K562 (cell line): Measurements from ENCODE around the gene COL4A1. TPM values are rescaled to one million over a fixed set of nuclear protein-coding genes. Genes with fewer than 3 reads are reported as not detected.

Experiments
- ATAC-seq: fragments of 200-7000 bp; cut with Tn5 transposase; 3 replicates; pipeline ENCODE4 v1.9.1; 2020; ENCODE audit warnings: moderate library complexity
- BruUV-seq: library from RNA; stranded (reverse); fragments of 400-500 nt; replicated peaks from 2 replicates; lab custom pipeline; 2021; lab: Mats Ljungman, UMichigan
- CTCF ChIA-PET: fragments of 300-600 bp; formaldehyde crosslinking; extraction: SDS; loops from one replicate; lab custom pipeline; 2021; ENCODE audit warnings: low intra/inter-chr PET ratio; lab: Yijun Ruan, JAX
- POLR2A ChIA-PET: fragments of 300-600, 350-650 bp; sonication (Branson Sonifier 250); formaldehyde crosslinking; extraction: SDS; loops from one replicate; lab custom pipeline; 2021; ENCODE audit warnings: antibody characterized with exemption, inconsistent platforms; lab: Yijun Ruan, JAX
- DNase-seq, 4 experiments: peaks; one replicate each; pipeline versions ENCODE4 v3.0.0 to v3.0.0-alpha.2; 2011 to 2018; ENCODE audit warnings: low spot score in 3 of 4, mixed read lengths in 3 of 4; ENCODE audit errors: extremely low read depth in 1 of 4
- FAIRE-seq: peaks from 2 replicates; lab custom pipeline; 2011; peaks lifted over from hg19 to GRCh38; lab: Jason Lieb, UNC
- H2AFZ ChIP-seq: 2 replicates; pipeline ENCODE4 v1.6.0; 2011; ENCODE audit warnings: low read depth, low read length, control low read depth, inconsistent platforms
- H3K27ac ChIP-seq: fragments of 200-600 bp; 3 replicates; pipeline ENCODE4 v1.8.0; 2011; ENCODE audit warnings: low read depth, mild to moderate bottlenecking, control low read depth, inconsistent platforms, low read length, moderate library complexity, mixed read lengths; ENCODE audit errors: extremely low read depth
- H3K27me3 ChIP-seq, 2 experiments: fragments of 300-600 bp in 1 of 2; 2 replicates in 1 of 2; 3 replicates in 1 of 2; pipeline versions ENCODE4 v1.6.0 to v1.8.0; 2011; ENCODE audit warnings: inconsistent platforms in 2 of 2, low read length in 2 of 2, mild to moderate bottlenecking in 1 of 2, mixed read lengths in 1 of 2, moderate library complexity in 1 of 2; ENCODE audit not compliant: control insufficient read depth in 2 of 2, insufficient read depth in 2 of 2
- H3K36me3 ChIP-seq: fragments of 300-600 bp; 3 replicates; pipeline ENCODE4 v1.8.0; 2011; ENCODE audit warnings: mild to moderate bottlenecking, low read length, inconsistent platforms; ENCODE audit not compliant: control insufficient read depth, insufficient read depth
- H3K4me1 ChIP-seq, 2 experiments: fragments of 200-600 bp in 1 of 2; replicated peaks in 1 of 2; 2 replicates in 1 of 2; 3 replicates in 1 of 2; pipeline versions ENCODE4 v1.5.1 to v1.8.0; 2011; ENCODE audit warnings: inconsistent platforms in 2 of 2, low read length in 2 of 2, mild to moderate bottlenecking in 1 of 2, mixed read lengths in 1 of 2, moderate library complexity in 1 of 2; ENCODE audit not compliant: control insufficient read depth in 2 of 2, insufficient read depth in 2 of 2
- H3K4me2 ChIP-seq: 2 replicates; pipeline ENCODE4 v1.6.1; 2011; ENCODE audit warnings: low read length, control low read depth, inconsistent platforms, mixed read lengths; ENCODE audit not compliant: insufficient read depth
- H3K4me3 ChIP-seq: fragments of 200-600 bp; sonication (generic), shearing (Covaris generic); 2 replicates; pipeline ENCODE4 v1.5.1; 2016; ENCODE audit warnings: control low read depth, inconsistent platforms
- H3K79me2 ChIP-seq: fragments of 200-600 bp; 3 replicates; pipeline ENCODE4 v1.8.0; 2011; ENCODE audit warnings: low read length, inconsistent platforms; ENCODE audit not compliant: control insufficient read depth, insufficient read depth
- H3K9ac ChIP-seq, 2 experiments: 2 replicates each; pipeline versions ENCODE4 v1.6.0 to v1.6.1; 2011; ENCODE audit warnings: low read depth in 2 of 2, low read length in 2 of 2, control low read depth in 1 of 2, inconsistent platforms in 1 of 2, mild to moderate bottlenecking in 1 of 2, mixed read lengths in 1 of 2; ENCODE audit not compliant: insufficient read depth in 1 of 2
- H3K9me1 ChIP-seq: one replicate; pipeline ENCODE4 v1.6.0; 2011; ENCODE audit warnings: inconsistent platforms, mild to moderate bottlenecking, low read length, moderate library complexity; ENCODE audit not compliant: control insufficient read depth, insufficient read depth
- H3K9me3 ChIP-seq: replicated peaks from 2 replicates; pipeline ENCODE4 v1.5.1; 2011; ENCODE audit warnings: low read depth, low read length, inconsistent platforms; ENCODE audit not compliant: control insufficient read depth, insufficient read depth
- H4K20me1 ChIP-seq: replicated peaks from 2 replicates; pipeline ENCODE4 v1.6.1; 2011; ENCODE audit warnings: low read length, inconsistent platforms, mixed read lengths; ENCODE audit not compliant: control insufficient read depth, insufficient read depth
- ATF6 ChIP-seq: sonication (generic); formaldehyde crosslinking; IDR thresholded peaks from 2 replicates; pipeline ENCODE4 v1.4.0; 2020; ENCODE audit warnings: mild to moderate bottlenecking, missing genetic modification reagents
- CBX8 ChIP-seq: fragments of 200-600 bp; sonication (generic); IDR thresholded peaks from 2 replicates; pipeline ENCODE4 v1.6.1; 2012; ENCODE audit warnings: borderline replicate concordance, mixed run types, low read depth, mild to moderate bottlenecking, moderate library complexity, mixed read lengths, low read length, control low read depth, inconsistent platforms; ENCODE audit not compliant: poor library complexity, severe bottlenecking; ENCODE audit errors: extremely low read depth
- DPF2 ChIP-seq: fragments of 450-650 bp; IDR thresholded peaks from 2 replicates; pipeline ENCODE4 v1.6.1; 2016
- GATA2 ChIP-seq: sonication (generic); formaldehyde crosslinking; IDR thresholded peaks from 2 replicates; pipeline ENCODE4 v1.4.0; 2020; ENCODE audit warnings: mild to moderate bottlenecking, missing genetic modification reagents
- HDAC6 ChIP-seq: IDR thresholded peaks from 2 replicates; pipeline ENCODE4 v1.6.1; 2012; ENCODE audit warnings: low read depth, mild to moderate bottlenecking, control low read depth, inconsistent platforms, low read length, moderate library complexity
- HSF4 ChIP-seq: fragments of 250-450 bp; sonication (Bioruptor Pico); IDR thresholded peaks from 2 replicates; pipeline ENCODE4 v2.1.2; 2022; ENCODE audit warnings: mild to moderate bottlenecking, moderate library complexity, borderline replicate concordance
- TFE3 ChIP-seq: fragments of 450-650 bp; formaldehyde crosslinking; IDR thresholded peaks from 2 replicates; pipeline ENCODE4 v1.4.0; 2020; ENCODE audit warnings: mild to moderate bottlenecking, mixed read lengths
- WGBS: fragments of 100-300 bp; shearing (Covaris generic); methylation state at CpG from one replicate; pipeline ENCODE4 v1.1.6; 2016; ENCODE audit warnings: low coverage, mixed read lengths; ENCODE audit not compliant: insufficient coverage; ENCODE audit errors: missing lambda C conversion rate; 5-methylcytosine and 5-hydroxymethylcytosine counted together
- in situ Hi-C: fragments of 300-500 bp; cut with MboI; formaldehyde crosslinking; loops from 4 replicates; pipeline ENCODE4 v1.15.0; 2018; ENCODE audit warnings: inconsistent platforms, mixed read lengths
- intact Hi-C: fragments of 100-400 bp; cut with micrococcal nuclease; formaldehyde crosslinking; loops from 2 replicates; pipeline ENCODE4 v1.14.2; 2022
- polyA plus RNA-seq, 8 experiments: library from polyadenylated mRNA; depleted of rRNA in 4 of 8; stranded (reverse) in 5 of 8; unstranded in 3 of 8; fragments of >200 nt; fragmentation: Nextera tagmentation in 2 of 8; fragmentation: Illumina TruSeq in 1 of 8; extraction: Ambion mirVana in 2 of 8; extraction: Trizol in 1 of 8; gene quantifications; 2 replicates each; pipeline versions ENCODE4 v1.2.1 to v1.2.3, GENCODE V29; 2011 to 2014; ENCODE audit warnings: inconsistent platforms in 1 of 8, missing spikeins in 1 of 8
- total RNA-seq, 7 experiments: library from RNA; depleted of rRNA in 6 of 7; stranded (reverse); fragments of >200 nt in 6 of 7; fragmentation: Illumina TruSeq in 2 of 7; extraction: Trizol in 2 of 7; gene quantifications; 2 replicates each; pipeline versions ENCODE4 v1.2.1 to v1.2.3, GENCODE V29; 2011 to 2021; ENCODE audit warnings: low replicate concordance in 1 of 7
- TF ChIP-seq, protein P1 (sequence below): fragments of 450-650 bp; formaldehyde crosslinking; IDR thresholded peaks from 2 replicates; pipeline ENCODE4 v1.4.0; 2020; ENCODE audit warnings: mild to moderate bottlenecking, moderate library complexity
- TF ChIP-seq, protein P2 (sequence below): fragments of 450-650 bp; IDR thresholded peaks from 2 replicates; pipeline ENCODE4 v1.6.1; 2014; ENCODE audit warnings: low read depth, mild to moderate bottlenecking, moderate library complexity, borderline replicate concordance

Gene COL4A1
- total and polyA plus RNA-seq, 9 of the 15 experiments (the other 6 are each of a cell fraction or from before 2014, with no cell fraction given): 0.35 TPM; not detected in 8

- Histone ChIP-seq H3K9me1 (no peaks in the 10 kb centered on the region), H4K20me1 (no peaks in the 10 kb centered on the region), H3K36me3 (no peaks in the 10 kb centered on the region), H3K9me3 (no peaks in the 10 kb centered on the region), H3K27ac (no peak overlapping the region), H3K4me2 (no peak overlapping the region), H3K4me1 (no peaks in the 10 kb centered on the region), H2AFZ (no peak overlapping the region), H3K4me3 (no peak overlapping the region), H3K79me2 (no peaks in the 10 kb centered on the region), H3K27me3 (peaks cover 0 to 20% of the 10 kb centered on the region in 2 experiments; a peak in 3 of 5 replicates), H3K9ac (no peak overlapping the region)
- FAIRE-seq (no peak), DNase-seq (no peak), ATAC-seq (no peak)
- BruUV-seq: no TSS peak
- POLR2A ChIA-PET: interaction anchor here (0.6 to 1.2 kb wide), 3 partner anchors 8 to 100 kb away, joined by 3 to 5 read pairs (median 4); no protein-coding TSS in a partner anchor
- in situ Hi-C loops (no loop called here), intact Hi-C loops (no loop called here)
- CTCF ChIA-PET: no interaction called here
- WGBS: 0% methylated on average over 3 of the region's 8 CpGs
- TF ChIP-seq ATF6 (CRISPR knock-in tag): no peak
- TF ChIP-seq, protein P1, sequence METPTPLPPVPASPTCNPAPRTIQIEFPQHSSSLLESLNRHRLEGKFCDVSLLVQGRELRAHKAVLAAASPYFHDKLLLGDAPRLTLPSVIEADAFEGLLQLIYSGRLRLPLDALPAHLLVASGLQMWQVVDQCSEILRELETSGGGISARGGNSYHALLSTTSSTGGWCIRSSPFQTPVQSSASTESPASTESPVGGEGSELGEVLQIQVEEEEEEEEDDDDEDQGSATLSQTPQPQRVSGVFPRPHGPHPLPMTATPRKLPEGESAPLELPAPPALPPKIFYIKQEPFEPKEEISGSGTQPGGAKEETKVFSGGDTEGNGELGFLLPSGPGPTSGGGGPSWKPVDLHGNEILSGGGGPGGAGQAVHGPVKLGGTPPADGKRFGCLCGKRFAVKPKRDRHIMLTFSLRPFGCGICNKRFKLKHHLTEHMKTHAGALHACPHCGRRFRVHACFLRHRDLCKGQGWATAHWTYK (CRISPR knock-in tag): no peak
- no peak for TF ChIP-seq CBX8
- TF ChIP-seq DPF2: no peak
- no peak for TF ChIP-seq HSF4
- TF ChIP-seq, protein P2, sequence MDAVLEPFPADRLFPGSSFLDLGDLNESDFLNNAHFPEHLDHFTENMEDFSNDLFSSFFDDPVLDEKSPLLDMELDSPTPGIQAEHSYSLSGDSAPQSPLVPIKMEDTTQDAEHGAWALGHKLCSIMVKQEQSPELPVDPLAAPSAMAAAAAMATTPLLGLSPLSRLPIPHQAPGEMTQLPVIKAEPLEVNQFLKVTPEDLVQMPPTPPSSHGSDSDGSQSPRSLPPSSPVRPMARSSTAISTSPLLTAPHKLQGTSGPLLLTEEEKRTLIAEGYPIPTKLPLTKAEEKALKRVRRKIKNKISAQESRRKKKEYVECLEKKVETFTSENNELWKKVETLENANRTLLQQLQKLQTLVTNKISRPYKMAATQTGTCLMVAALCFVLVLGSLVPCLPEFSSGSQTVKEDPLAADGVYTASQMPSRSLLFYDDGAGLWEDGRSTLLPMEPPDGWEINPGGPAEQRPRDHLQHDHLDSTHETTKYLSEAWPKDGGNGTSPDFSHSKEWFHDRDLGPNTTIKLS: no peak
- TF ChIP-seq HDAC6: no peak
- no peak for TF ChIP-seq GATA2 (CRISPR knock-in tag)
- no peak for TF ChIP-seq TFE3 (CRISPR knock-in tag)
Observed at GRCh38 chr13:110323172-110323891, 16.4 kb upstream of the COL4A1 start.
